A673 (cell line): ENCODE data around the gene FCHSD2. TPM values are rescaled to one million over a fixed set of nuclear protein-coding genes. Genes with fewer than 3 reads are reported as not detected.

Source experiments
- BruUV-seq: library from RNA; stranded (reverse); fragments of 400-500 nt; replicated peaks from 2 replicates; lab custom pipeline; 2021; lab: Mats Ljungman, UMichigan
- CTCF ChIA-PET: fragments of 300-600 bp; sonication (Branson Sonifier 250); formaldehyde crosslinking; loops from one replicate; lab custom pipeline; 2022; ENCODE audit warnings: antibody characterized with exemption; lab: Charles Lee
- POLR2A ChIA-PET: fragments of 300-600 bp; sonication (Branson Sonifier 250); formaldehyde crosslinking; loops from one replicate; lab custom pipeline; 2022; ENCODE audit warnings: antibody characterized with exemption; ENCODE audit not compliant: low non-redundant PET; lab: Charles Lee
- DNase-seq: peaks from one replicate; pipeline ENCODE4 v3.0.0-alpha.2; 2015; ENCODE audit warnings: low spot score
- H3K27ac ChIP-seq: fragments of 200-600 bp; sonication (generic); 2 replicates; pipeline ENCODE4 v1.5.1; 2016; ENCODE audit warnings: mixed run types, low read depth, mild to moderate bottlenecking, mixed read lengths, antibody characterized with exemption, low read length; ENCODE audit not compliant: poor library complexity, severe bottlenecking
- H3K27me3 ChIP-seq: fragments of 200-600 bp; sonication (generic); replicated peaks from 2 replicates; pipeline ENCODE4 v1.6.1; 2017; ENCODE audit warnings: mixed run types, low read depth, mild to moderate bottlenecking, mixed read lengths, antibody characterized with exemption, low read length; ENCODE audit not compliant: insufficient read depth, poor library complexity
- H3K36me3 ChIP-seq: fragments of 200-600 bp; sonication (generic); 2 replicates; pipeline ENCODE4 v1.6.1; 2016; ENCODE audit warnings: mixed run types, mild to moderate bottlenecking, mixed read lengths, antibody characterized with exemption, low read length; ENCODE audit not compliant: insufficient read depth, poor library complexity, severe bottlenecking
- H3K4me1 ChIP-seq: fragments of 200-600 bp; sonication (generic); 2 replicates; pipeline ENCODE4 v1.6.1; 2017; ENCODE audit warnings: mixed run types, mild to moderate bottlenecking, mixed read lengths, antibody characterized with exemption, low read length; ENCODE audit not compliant: insufficient read depth, poor library complexity, severe bottlenecking
- H3K4me3 ChIP-seq: fragments of 200-600 bp; sonication (generic); 2 replicates; pipeline ENCODE4 v1.5.1; 2016; ENCODE audit warnings: low read depth, mixed run types, mild to moderate bottlenecking, mixed read lengths, low read length; ENCODE audit not compliant: poor library complexity, severe bottlenecking
- H3K9me3 ChIP-seq: fragments of 200-600 bp; sonication (generic); 2 replicates; pipeline ENCODE4 v1.6.1; 2016; ENCODE audit warnings: mixed run types, low read depth, mild to moderate bottlenecking, mixed read lengths, antibody characterized with exemption, low read length; ENCODE audit not compliant: poor library complexity, severe bottlenecking
- EZH2 ChIP-seq: fragments of 200-600 bp; sonication (generic); IDR thresholded peaks from 2 replicates; pipeline ENCODE4 v1.6.1; 2017; ENCODE audit warnings: borderline replicate concordance, low read depth, mild to moderate bottlenecking, mixed read lengths, antibody characterized with exemption, low read length; ENCODE audit not compliant: poor library complexity, severe bottlenecking
- intact Hi-C: fragments of 100-400 bp; cut with micrococcal nuclease; formaldehyde crosslinking; loops from one replicate; pipeline ENCODE4 v1.10.0; 2022; ENCODE audit not compliant: unreplicated experiment
- total RNA-seq: library from RNA; stranded (reverse); gene quantifications from 2 replicates; pipeline ENCODE4 v1.2.3, GENCODE V29; 2021
- TF ChIP-seq, protein P1 (sequence below): fragments of 300-800, 200-600 bp; sonication (generic); conservative IDR thresholded peaks from 2 replicates; pipeline ENCODE4 v1.5.1; 2017; ENCODE audit warnings: low read depth, mild to moderate bottlenecking, antibody characterized with exemption, low read length, moderate library complexity, mixed read lengths

Gene FCHSD2
- total RNA-seq, 1 experiment from 2014 or later, result 44.7 TPM

DNA sequence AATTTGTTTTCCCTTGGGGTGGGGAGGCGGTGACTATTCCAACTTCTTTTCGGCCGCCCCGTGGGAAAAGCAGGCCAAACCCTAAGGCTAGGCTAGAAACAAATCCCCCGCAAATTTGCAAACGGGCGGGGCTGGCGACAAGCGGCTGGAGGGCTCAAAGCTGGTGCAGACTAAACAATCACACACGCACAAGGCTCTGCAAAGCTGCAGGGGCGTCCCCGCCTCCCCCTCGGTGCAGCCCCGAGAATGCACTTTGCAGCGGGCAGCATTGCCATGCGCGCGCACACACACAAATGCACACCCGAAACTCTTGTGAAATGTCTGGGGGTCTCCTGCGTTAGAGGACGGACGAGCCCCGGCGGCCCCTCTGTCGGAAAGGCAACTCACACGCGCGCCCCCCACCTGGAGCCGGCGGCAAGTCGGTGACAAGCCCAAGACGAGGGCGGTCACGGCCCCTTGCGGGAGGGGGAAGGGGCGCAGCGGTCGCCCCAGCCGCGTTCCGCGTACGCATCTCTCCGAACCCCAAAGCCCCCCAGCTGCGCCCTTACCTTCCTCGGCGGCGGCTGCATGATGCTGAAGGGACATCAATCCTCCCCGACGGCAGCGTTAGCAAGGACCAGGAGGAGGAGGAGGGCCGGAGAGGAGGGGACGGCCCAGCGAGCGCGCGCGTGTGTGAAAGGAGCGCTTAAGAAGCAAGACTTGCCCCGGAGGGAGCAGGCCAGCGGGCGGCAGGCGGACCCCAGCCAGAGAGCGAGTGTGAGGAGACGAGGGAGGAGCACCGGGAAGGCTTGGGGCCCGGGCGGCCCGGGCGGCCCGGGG lies 600 bp downstream of the FCHSD2 start:
- ChIA-PET POLR2A (no interaction called here), CTCF (interaction anchor here (0.6 kb wide), 1 partner anchor 308 kb away, joined by 7 read pairs; no protein-coding TSS in a partner anchor)
- intact Hi-C loops, result loop anchor here (10.0 kb wide), 1 partner anchor 207 kb away; no protein-coding TSS in a partner anchor
- Histone ChIP-seq H3K4me1 (peaks cover 15% of the 10 kb centered on the region), H3K27ac (peak overlapping the region; percentile 90), H3K27me3 (no peaks in the 10 kb centered on the region), H3K36me3 (no peaks in the 10 kb centered on the region), H3K4me3 (peak overlapping the region; percentile 98), H3K9me3 (no peaks in the 10 kb centered on the region)
- peak; percentile 81 for DNase-seq
- TF ChIP-seq, protein P1, sequence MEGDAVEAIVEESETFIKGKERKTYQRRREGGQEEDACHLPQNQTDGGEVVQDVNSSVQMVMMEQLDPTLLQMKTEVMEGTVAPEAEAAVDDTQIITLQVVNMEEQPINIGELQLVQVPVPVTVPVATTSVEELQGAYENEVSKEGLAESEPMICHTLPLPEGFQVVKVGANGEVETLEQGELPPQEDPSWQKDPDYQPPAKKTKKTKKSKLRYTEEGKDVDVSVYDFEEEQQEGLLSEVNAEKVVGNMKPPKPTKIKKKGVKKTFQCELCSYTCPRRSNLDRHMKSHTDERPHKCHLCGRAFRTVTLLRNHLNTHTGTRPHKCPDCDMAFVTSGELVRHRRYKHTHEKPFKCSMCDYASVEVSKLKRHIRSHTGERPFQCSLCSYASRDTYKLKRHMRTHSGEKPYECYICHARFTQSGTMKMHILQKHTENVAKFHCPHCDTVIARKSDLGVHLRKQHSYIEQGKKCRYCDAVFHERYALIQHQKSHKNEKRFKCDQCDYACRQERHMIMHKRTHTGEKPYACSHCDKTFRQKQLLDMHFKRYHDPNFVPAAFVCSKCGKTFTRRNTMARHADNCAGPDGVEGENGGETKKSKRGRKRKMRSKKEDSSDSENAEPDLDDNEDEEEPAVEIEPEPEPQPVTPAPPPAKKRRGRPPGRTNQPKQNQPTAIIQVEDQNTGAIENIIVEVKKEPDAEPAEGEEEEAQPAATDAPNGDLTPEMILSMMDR, result no peak
- TF ChIP-seq EZH2, result no peak
- no TSS peak for BruUV-seq

DNA sequence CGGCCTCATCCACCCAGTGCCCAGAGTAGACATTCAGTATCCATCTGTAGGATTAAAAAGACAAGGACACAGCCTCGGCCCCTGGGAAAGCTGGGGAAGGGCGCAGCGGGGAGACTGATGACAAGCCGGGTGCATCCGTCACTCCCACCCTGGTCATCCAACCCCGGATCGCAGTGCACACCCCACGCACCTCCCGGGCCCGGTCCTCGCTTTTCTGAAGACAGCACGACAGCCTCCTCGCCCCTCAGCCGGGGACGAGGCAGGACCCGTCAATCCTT lies 1.1 kb downstream of the FCHSD2 start:
- no peaks in the 10 kb centered on the region for H3K27me3 ChIP-seq
- H3K4me3 ChIP-seq, result peak overlapping the region; percentile 98
- no peak for DNase-seq
- BruUV-seq, result no TSS peak
- POLR2A ChIA-PET, result no interaction called here
- H3K4me1 ChIP-seq, result peaks cover 19% of the 10 kb centered on the region
- TF ChIP-seq, protein P1, result no peak
- TF ChIP-seq EZH2, result no peak
- CTCF ChIA-PET, result no interaction called here
- peak overlapping the region; percentile 90 for H3K27ac ChIP-seq
- intact Hi-C loops, result loop anchor here (10.0 kb wide), 1 partner anchor 206 kb away; no protein-coding TSS in a partner anchor
- H3K36me3 ChIP-seq, result no peaks in the 10 kb centered on the region
- no peaks in the 10 kb centered on the region for H3K9me3 ChIP-seq

DNA sequence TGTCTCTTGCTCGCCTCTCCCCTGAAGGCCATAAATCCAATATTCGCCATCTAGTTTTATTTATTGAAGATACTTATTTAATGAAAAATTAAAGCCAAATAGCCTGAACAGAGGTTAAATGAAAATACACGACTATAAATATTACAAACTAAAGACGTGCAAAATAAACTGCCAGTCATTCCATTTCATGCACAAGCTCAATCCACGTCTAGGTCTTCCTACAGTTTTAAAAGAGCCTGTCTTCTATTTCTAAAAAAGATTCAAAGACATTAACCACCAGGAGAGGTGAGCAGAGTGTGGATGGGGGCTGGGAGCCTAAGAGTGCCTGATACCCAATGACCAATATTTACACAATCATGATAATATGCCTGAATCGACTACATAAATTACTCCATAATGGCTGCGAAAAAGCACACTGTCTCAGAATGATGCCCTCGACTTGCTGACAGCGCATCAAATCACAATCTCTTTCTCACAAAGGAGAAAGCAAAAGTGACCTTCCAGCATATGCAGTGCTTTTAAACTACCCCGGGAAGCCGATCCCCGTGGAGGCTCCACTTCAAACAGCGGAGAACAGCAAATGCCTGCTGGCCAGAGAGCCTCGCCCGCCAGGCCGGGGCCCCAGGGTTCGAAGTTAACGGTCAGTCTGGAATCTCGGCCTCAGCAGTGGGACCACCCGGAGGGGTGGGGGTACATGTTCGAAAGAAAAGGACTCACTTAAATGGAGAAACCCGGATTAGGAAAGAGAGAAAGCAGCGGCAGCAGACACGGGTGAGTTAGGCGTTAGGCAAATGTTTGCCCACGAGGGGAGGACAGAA lies 1.7 kb downstream of the FCHSD2 start:
- H3K4me1 ChIP-seq, result peaks cover 24% of the 10 kb centered on the region
- H3K36me3 ChIP-seq, result no peaks in the 10 kb centered on the region
- DNase-seq, result peak; percentile 49
- TF ChIP-seq EZH2, result no peak
- TF ChIP-seq, protein P1, result no peak
- no peaks in the 10 kb centered on the region for H3K9me3 ChIP-seq
- peak overlapping the region; percentile 90 for H3K27ac ChIP-seq
- ChIA-PET POLR2A (no interaction called here), CTCF (interaction anchor here (0.6 kb wide), 1 partner anchor 104 kb away, joined by 7 read pairs; no protein-coding TSS in a partner anchor)
- H3K4me3 ChIP-seq, result peak overlapping the region; percentile 98
- intact Hi-C loops, result loop anchor here (10.0 kb wide), 1 partner anchor 206 kb away; no protein-coding TSS in a partner anchor
- H3K27me3 ChIP-seq, result no peaks in the 10 kb centered on the region
- no TSS peak for BruUV-seq
